GM13976 (cell line): Measurements from ENCODE around the gene RDH13.
"Not testable (repeated sequence)": the region's sequence is repeated elsewhere in the genome, so short reads cannot be mapped to it uniquely, and the experiment has no call there.

Source experiments
- DNase-seq: peaks from one replicate; pipeline ENCODE4 v3.0.0; 2012; ENCODE audit warnings: low spot score
- in situ Hi-C: fragments of 300-500 bp; cut with MboI; formaldehyde crosslinking; loops from one replicate; pipeline ENCODE4 v1.12.0; 2022; ENCODE audit warnings: low sequenced_read_pairs, mixed read lengths, inconsistent platforms; ENCODE audit not compliant: unreplicated experiment
- TF ChIP-seq, protein P1 (sequence below): IDR thresholded peaks from 2 replicates; pipeline ENCODE4 v1.5.1; 2012; ENCODE audit warnings: borderline replicate concordance, mild to moderate bottlenecking; ENCODE audit not compliant: insufficient read depth; ENCODE audit errors: extremely low read depth, missing control alignments, control extremely low read depth

The RDH13 gene

DNA sequence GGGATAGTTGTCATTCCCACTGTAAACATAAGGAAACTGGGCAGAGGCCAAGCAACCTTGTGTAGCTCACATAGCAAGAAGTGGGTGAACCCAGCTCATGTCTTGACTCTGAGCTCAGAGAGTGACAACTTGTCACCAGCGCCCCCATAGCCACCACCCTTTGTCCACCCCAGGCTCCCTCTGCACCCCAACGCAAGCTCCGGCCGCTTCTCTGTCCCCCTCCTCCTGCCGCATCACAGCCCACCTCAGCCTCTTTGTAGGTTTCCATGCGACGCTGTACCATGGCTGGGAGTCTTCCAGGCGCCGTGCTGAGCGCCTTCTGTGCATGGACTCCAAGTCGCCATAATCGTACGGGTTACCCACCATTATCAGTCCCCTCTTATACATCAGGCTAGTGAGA, 28.2 kb downstream of the RDH13 start:
- no peak for DNase-seq
- in situ Hi-C loops, result no loop called here
- TF ChIP-seq, protein P1, sequence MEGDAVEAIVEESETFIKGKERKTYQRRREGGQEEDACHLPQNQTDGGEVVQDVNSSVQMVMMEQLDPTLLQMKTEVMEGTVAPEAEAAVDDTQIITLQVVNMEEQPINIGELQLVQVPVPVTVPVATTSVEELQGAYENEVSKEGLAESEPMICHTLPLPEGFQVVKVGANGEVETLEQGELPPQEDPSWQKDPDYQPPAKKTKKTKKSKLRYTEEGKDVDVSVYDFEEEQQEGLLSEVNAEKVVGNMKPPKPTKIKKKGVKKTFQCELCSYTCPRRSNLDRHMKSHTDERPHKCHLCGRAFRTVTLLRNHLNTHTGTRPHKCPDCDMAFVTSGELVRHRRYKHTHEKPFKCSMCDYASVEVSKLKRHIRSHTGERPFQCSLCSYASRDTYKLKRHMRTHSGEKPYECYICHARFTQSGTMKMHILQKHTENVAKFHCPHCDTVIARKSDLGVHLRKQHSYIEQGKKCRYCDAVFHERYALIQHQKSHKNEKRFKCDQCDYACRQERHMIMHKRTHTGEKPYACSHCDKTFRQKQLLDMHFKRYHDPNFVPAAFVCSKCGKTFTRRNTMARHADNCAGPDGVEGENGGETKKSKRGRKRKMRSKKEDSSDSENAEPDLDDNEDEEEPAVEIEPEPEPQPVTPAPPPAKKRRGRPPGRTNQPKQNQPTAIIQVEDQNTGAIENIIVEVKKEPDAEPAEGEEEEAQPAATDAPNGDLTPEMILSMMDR, result no peak

DNA sequence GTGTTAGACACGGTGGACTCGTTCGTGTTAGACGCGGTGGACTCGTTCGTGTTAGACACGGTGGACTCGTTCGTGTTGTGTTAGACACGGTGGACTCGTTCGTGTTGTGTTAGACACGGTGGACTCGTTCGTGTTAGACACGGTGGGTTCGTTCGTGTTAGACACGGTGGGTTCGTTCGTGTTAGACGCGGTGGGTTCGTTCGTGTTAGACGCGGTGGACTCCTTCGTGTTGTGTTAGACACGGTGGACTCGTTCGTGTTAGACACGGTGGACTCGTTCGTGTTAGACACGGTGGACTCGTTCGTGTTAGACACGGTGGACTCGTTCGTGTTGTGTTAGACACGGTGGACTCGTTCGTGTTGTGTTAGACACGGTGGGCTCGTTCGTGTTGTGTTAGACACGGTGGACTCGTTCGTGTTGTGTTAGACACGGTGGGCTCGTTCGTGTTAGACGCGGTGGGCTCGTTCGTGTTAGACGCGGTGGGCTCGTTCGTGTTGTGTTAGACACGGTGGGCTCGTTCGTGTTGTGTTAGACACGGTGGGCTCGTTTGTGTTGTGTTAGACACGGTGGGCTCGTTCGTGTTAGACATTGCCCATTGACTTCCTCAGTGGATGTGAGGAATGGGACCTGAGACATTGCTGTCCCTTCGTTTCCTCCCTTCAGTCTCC, 29.8 kb downstream of the RDH13 start:
- DNase-seq, in situ Hi-C loops: not testable (repeated sequence)

DNA sequence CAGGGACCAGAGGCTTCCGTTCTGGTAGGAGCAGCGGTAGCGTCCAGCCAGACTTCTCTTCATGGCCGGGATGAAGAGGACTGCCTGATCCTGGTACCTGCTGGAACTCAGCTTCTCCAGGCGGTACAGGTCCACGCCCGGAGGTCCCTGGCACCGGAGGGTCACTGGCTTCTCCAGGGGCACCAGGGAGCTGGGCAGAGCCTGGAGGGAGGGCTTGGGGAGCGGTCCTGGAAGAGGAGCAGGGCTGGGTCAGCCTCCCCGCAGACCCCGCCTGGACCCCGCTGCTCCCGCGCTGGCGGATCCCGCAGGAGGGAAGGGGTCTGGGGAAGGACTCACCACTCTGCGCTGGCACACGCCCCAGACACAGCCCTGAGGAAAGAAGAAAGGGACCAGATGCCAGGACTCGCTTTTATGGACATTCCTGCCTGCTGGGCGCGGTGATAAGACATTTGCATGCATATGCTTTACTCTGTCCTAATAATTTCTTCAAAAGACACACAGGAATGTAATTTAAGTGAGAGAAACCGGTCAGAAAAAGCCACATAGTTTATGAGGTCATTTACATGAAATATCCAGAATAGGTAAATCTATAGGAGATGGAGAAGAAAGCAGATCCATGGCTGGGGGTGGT, 30.7 kb downstream of the RDH13 start:
- TF ChIP-seq, protein P1, result no peak
- DNase-seq, result no peak
- in situ Hi-C loops, result no loop called here

DNA sequence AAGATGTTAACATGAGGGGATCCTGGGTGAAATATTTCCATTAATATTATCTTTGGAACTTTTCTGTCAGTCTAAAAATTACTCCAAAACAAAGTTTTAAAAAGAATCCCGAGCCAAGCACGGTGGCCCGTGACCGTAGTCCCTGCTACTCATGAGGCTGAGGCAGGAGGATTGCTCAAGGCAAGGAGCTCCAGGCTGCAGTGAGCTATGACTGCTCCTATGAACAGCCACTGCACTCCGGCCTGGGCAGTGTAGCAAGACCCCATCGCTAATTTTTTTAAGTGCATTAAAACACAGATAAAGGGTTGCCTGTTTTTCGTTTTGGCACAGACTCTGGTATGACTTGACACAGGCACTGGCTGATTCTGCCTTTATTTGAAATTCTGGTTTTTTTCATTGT, 31.8 kb downstream of the RDH13 start:
- TF ChIP-seq, protein P1, result no peak
- in situ Hi-C loops, result no loop called here
- no peak for DNase-seq

DNA sequence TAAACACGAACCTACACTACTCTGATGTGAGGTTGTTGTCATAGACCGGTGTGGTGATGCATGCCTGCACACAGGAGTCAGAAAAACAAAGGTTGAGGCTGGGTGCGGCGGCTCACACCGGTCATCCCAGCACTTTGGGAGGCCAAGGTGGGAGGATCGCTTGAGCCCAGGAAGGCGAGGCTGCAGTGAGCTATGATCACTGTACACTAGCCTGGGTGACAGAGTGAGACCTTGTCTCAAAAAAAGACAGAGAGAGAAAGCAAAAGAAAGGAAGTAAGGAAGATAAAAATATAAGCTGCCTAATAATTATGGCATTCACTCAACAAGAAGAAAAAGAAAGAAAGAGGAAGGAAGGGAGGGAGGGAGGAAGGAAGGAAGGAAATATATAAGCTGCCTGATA, 34.2 kb downstream of the RDH13 start:
- no peak for DNase-seq
- TF ChIP-seq, protein P1, result no peak
- in situ Hi-C loops, result no loop called here

DNA sequence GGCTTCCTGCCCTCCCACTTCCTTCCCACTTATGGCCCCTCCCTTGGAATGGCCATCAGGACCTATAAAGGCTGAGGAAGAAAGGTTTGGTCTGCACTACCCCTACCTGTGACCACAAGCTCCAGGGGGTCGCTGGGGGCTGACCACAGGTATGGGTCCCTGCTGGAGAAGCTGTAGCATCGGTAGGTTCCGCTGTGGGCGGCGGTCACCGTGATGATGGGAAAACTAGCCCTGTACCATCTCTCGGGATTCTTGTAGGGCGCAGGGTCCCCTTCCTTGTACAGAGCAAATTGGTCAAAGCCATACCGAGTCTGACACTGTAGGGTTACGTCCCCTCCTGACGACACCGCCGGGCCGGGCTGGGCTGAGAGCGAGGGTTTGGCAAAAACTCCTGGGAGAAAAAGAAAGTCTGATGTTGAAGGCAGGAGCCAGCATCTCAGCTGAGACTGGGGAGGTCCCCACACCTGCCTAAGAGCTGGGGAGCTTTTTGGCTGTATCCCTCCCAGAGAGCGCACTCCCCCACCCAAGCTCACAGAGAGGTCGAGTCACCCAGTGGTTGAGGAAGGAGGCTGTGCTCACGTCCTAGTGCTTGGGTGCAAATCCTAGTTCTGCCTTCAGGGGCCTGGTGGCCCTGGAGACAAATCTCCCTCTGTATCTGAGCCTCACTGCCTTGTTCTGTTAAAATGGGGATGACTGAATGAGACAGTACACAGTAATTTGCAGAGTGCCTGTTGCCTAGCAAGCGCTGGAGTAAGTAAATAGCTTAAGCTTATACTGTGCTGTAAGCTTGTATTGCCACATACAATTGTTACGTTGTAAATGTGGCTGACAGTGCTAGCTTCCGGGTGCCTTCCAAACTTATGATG, 35.2 kb downstream of the RDH13 start:
- in situ Hi-C loops, result no loop called here
- no peak for DNase-seq
- TF ChIP-seq, protein P1, result no peak

DNA sequence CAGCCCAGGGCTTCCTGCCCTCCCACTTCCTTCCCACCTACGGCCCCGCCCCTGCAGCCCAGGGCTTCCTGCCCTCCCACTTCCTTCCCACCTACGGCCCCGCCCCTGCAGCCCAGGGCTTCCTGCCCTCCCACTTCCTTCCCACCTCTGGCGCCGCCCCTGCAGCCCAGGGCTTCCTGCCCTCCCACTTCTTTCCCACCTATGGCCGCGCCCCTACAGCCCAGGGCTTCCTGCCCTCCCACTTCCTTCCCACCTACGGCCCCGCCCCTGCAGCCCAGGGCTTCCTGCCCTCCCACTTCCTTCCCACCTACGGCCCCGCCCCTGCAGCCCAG, 35.8 kb downstream of the RDH13 start:
- DNase-seq, in situ Hi-C loops: not testable (repeated sequence)
